Measurements from ENCODE around the gene FUBP3. TPM values are rescaled to one million over a fixed set of nuclear protein-coding genes. Genes with fewer than 3 reads are reported as not detected.

The FUBP3 gene
- total and polyA plus RNA-seq, 8 donors: 17.0 to 27.8 (median 23.6) TPM

DNA sequence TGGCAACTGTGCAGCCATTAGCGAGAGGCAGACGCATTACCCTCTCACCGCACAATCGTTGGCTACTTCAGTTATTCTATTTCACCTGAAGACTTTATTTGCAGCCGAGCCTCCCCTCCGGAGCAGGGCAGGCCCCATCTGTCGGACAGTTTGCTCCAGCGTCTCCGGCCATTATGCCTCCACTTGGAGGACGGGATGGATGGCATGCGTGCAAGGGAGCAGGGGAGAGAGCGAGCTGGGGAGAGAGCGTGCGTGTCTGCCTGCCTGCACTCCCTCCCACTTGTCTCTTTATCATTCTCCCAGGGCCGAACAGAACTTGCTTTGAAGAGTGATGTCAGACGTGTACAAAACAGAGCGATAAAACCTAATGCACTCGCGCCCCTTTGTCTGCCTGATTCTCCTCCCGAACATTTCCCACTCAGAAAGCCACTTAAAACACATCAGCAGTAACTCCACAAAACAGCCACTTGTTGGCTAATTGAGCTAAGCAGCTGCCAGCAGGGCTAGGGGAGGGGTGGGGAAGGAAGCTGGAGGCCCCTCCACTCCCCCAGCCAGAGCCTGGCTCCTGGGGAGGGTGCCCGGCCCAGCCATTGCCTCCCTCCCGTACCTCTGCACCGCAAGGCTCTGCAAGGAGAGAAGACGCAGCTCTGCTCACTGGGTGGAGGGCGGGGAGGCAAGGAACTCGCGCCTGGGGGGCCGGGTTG is 43.4 kb upstream of the FUBP3 start:
- DNase-seq (no peak), ATAC-seq (peak in 3 of 4 donors; percentile 27 to 55 (median 50)), FAIRE-seq (no peak)
- 8 to 9% methylated on average over 28 of the region's 28 CpGs for WGBS, 2 donors
- Histone ChIP-seq H3K27me3 (peaks cover 0 to 16% (median 0%) of the 10 kb centered on the region in 4 donors), H3K36me3 (no peaks in the 10 kb centered on the region), H3K9me3 (no peaks in the 10 kb centered on the region), H3K4me3 (peak overlapping the region in 1 of 4 donors; percentile 2), H3K27ac (no peak overlapping the region), H3K4me1 (no peaks in the 10 kb centered on the region)
- intact Hi-C loops (cut with DNase I): no loop called here
- TF ChIP-seq, protein P1, sequence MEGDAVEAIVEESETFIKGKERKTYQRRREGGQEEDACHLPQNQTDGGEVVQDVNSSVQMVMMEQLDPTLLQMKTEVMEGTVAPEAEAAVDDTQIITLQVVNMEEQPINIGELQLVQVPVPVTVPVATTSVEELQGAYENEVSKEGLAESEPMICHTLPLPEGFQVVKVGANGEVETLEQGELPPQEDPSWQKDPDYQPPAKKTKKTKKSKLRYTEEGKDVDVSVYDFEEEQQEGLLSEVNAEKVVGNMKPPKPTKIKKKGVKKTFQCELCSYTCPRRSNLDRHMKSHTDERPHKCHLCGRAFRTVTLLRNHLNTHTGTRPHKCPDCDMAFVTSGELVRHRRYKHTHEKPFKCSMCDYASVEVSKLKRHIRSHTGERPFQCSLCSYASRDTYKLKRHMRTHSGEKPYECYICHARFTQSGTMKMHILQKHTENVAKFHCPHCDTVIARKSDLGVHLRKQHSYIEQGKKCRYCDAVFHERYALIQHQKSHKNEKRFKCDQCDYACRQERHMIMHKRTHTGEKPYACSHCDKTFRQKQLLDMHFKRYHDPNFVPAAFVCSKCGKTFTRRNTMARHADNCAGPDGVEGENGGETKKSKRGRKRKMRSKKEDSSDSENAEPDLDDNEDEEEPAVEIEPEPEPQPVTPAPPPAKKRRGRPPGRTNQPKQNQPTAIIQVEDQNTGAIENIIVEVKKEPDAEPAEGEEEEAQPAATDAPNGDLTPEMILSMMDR (IDR thresholded peaks at IDR 0.05): no peak

DNA sequence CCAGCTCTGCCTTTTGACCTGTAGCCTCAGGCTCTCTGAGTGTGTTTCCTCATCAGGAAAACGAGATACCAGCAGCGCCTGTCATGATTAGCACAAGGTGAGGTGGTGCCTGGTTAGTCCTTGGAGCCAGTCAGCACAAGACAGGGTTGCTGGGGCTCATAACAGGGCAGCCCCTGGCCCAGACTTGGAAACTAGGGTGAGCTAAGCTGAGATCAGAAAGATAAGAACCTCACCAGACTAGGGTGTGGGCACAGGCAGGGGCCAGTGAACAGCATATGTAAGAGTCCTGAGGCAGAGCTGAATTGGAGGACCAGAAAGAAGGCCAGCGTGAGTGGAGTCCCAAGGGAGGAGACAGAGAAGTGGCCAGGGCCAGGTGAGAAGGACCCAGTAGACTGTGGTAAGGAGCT is 42.7 kb upstream of the FUBP3 start:
- no peaks in the 10 kb centered on the region for H3K4me1 ChIP-seq
- intact Hi-C loops (cut with DNase I): no loop called here
- DNase-seq: no peak
- peaks cover 0 to 16% (median 0%) of the 10 kb centered on the region in 4 donors for H3K27me3 ChIP-seq
- TF ChIP-seq, protein P1 (IDR thresholded peaks at IDR 0.05): no peak
- no peak for ATAC-seq
- no peaks in the 10 kb centered on the region for H3K9me3 ChIP-seq
- H3K36me3 ChIP-seq: no peaks in the 10 kb centered on the region
- WGBS, 2 donors: 43% methylated on average over 3 of the region's 3 CpGs
- no peak overlapping the region for H3K4me3 ChIP-seq
- H3K27ac ChIP-seq: no peak overlapping the region
- no peak for FAIRE-seq

DNA sequence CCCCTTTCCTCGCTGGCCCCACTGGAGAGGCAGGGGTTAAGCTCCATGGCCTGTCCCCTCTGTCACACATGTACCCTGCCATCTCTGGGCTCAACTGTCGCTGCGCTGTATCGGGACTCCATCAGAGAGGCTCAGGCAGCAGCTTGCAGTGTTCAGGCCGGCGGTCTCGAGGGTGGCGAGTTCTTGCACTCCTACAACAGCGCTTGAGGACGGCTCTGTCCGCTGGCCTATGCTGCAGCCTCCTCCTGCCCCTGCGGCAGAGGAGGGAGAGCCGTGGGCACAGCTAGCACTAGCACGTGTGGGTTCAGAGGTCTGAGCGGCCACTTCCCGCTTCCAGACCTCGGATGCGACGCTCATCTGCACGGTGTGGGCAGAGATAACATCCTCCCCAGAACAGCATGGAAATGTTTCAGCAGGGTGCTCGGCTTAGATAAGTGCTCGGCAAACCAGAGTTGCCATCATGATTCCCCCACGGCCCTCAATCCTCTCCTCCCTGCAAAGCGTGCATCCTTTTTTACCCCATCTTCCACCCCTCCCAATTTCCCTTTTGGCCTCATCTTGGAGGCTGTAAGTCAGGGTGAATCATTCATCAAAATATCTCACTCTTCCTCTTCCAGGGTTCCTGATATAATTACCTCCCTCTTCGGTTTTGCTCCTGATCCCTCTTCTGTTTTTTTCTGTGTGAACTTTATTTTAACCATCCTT is 41.9 kb upstream of the FUBP3 start:
- WGBS, 2 donors: 16 to 24% methylated on average over 25 of the region's 25 CpGs
- DNase-seq: no peak
- FAIRE-seq: no peak
- Histone ChIP-seq H3K9me3 (no peaks in the 10 kb centered on the region), H3K27ac (no peak overlapping the region), H3K4me1 (no peaks in the 10 kb centered on the region), H3K27me3 (peaks cover 0 to 16% (median 0%) of the 10 kb centered on the region in 4 donors), H3K36me3 (no peaks in the 10 kb centered on the region), H3K4me3 (no peak overlapping the region)
- peak in 1 of 4 donors; percentile 39 for ATAC-seq
- TF ChIP-seq, protein P1 (IDR thresholded peaks at IDR 0.05): no peak
- intact Hi-C loops (cut with DNase I): no loop called here

DNA sequence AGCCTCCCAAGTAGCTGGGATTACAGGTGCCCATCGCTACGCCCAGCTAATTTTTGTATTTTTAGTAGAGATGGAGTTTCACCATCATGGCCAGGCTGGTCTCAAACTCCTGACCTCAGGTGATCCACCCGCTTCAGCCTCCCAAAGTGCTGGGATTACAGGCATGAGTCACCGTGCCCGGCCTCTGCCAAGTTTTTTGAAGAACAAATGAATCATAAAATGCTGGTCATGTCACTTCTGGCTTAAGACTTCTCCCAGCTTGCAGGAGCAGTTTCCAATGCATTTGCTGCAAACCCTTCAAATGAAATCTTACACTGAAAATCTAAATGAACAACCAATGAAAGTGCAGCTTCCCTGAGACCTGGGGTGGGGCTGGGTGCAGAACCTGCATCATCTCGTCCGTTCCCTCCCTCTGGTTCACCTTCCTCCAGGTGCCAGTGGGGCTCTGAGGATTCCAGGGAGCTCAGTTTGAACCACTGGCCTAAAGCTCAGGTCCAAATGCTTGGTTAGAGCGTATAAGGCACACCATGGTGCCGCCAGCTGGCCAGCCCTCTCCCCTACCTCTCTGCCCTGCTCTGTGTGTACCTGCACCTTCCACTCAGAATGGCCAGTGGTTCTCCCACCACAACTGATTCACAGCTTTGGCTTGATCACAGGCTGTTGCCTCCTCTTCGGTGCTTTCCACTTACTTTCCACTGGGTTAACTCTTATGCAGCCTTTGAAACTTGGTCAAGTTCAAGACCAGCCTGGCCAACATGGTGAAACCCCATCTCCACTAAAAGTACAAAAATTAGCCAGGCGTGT is 39.8 kb upstream of the FUBP3 start:
- H3K4me3 ChIP-seq: no peak overlapping the region
- H3K27ac ChIP-seq: no peak overlapping the region
- H3K9me3 ChIP-seq: no peaks in the 10 kb centered on the region
- peak in 1 of 6 donors; percentile 23 for DNase-seq
- intact Hi-C loops (cut with DNase I): no loop called here
- H3K36me3 ChIP-seq: no peaks in the 10 kb centered on the region
- 56 to 65% methylated on average over 11 of the region's 11 CpGs for WGBS, 2 donors
- no peaks in the 10 kb centered on the region for H3K4me1 ChIP-seq
- TF ChIP-seq, protein P1 (IDR thresholded peaks at IDR 0.05): no peak
- ATAC-seq: no peak
- no peak for FAIRE-seq
- peaks cover 0 to 16% (median 0%) of the 10 kb centered on the region in 4 donors for H3K27me3 ChIP-seq

Data from pancreas (tissue), 10 donors.